ENCODE measurements around the gene RNASEH2B.

DNA sequence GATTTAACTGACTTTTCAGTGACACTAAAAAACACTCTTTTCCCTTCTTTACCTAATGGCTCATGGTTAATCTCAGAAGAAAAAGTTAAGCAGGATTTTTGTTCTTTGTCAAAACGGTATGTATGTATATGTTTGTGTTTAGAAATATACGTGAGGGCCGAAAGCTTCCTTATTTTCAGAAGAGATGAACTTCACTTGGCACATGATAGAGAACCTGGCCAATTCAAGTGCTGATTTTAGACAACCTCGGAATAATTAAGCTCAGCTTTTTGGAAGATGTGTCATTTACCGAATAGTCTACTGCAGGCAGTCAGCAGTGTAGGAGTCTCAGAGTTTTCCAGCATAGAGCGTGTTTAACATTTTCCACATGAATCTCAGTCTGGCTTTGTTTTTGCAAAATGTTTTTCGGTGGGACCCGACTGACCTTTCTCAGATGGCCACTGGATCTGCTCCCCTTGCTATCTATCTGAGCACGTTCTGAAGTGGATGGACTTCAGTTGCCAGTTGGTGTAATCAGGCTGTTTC lies 4.6 kb downstream of the RNASEH2B start:
- no peak for TF ChIP-seq POLR2AphosphoS5 (IDR thresholded peaks at IDR 0.05; ENCODE audit: low read depth)
- TF ChIP-seq, protein P1, sequence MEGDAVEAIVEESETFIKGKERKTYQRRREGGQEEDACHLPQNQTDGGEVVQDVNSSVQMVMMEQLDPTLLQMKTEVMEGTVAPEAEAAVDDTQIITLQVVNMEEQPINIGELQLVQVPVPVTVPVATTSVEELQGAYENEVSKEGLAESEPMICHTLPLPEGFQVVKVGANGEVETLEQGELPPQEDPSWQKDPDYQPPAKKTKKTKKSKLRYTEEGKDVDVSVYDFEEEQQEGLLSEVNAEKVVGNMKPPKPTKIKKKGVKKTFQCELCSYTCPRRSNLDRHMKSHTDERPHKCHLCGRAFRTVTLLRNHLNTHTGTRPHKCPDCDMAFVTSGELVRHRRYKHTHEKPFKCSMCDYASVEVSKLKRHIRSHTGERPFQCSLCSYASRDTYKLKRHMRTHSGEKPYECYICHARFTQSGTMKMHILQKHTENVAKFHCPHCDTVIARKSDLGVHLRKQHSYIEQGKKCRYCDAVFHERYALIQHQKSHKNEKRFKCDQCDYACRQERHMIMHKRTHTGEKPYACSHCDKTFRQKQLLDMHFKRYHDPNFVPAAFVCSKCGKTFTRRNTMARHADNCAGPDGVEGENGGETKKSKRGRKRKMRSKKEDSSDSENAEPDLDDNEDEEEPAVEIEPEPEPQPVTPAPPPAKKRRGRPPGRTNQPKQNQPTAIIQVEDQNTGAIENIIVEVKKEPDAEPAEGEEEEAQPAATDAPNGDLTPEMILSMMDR (IDR thresholded peaks at IDR 0.05; ENCODE audit: insufficient read depth, low read length) = no peak

Data from HL-60 (cell line).